Keratinocyte (primary cell): ENCODE data around the gene USP9X. TPM values are rescaled to one million over a fixed set of nuclear protein-coding genes. Genes with fewer than 3 reads are reported as not detected.

Experiments
- DNase-seq: peaks from one replicate; pipeline ENCODE4 v3.0.0-alpha.2; 2011; ENCODE audit warnings: low read depth, missing footprints, low spot score
- FAIRE-seq: peaks from 2 replicates; lab custom pipeline; 2011; peaks lifted over from hg19 to GRCh38; lab: Jason Lieb, UNC
- H2AFZ ChIP-seq: 2 replicates; pipeline ENCODE4 v1.6.0; 2012; ENCODE audit warnings: low read length, control low read depth, inconsistent platforms; ENCODE audit not compliant: control insufficient read depth
- H3K27ac ChIP-seq: 2 replicates; pipeline ENCODE4 v1.5.1; 2011; ENCODE audit warnings: low read length; ENCODE audit not compliant: control insufficient read depth, insufficient read depth
- H3K27me3 ChIP-seq: 3 replicates; pipeline ENCODE4 v1.6.0; 2011; ENCODE audit warnings: low read length; ENCODE audit not compliant: control insufficient read depth, insufficient read depth; ENCODE audit errors: extremely low read depth
- H3K36me3 ChIP-seq, 2 experiments: 2 replicates in 1 of 2; 3 replicates in 1 of 2; pipeline ENCODE4 v1.5.1; 2011; ENCODE audit warnings: low read length in 2 of 2, mild to moderate bottlenecking in 1 of 2; ENCODE audit not compliant: control insufficient read depth in 2 of 2, insufficient read depth in 2 of 2; ENCODE audit errors: extremely low read depth in 1 of 2
- H3K4me1 ChIP-seq: 3 replicates; pipeline ENCODE4 v1.5.1; 2011; ENCODE audit warnings: low read length; ENCODE audit not compliant: control insufficient read depth, insufficient read depth; ENCODE audit errors: extremely low read depth
- H3K4me2 ChIP-seq: 3 replicates; pipeline ENCODE4 v1.6.0; 2011; ENCODE audit warnings: low read depth, low read length; ENCODE audit not compliant: control insufficient read depth, insufficient read depth; ENCODE audit errors: extremely low read depth
- H3K4me3 ChIP-seq, 3 experiments: fragments of 200-600 bp in 1 of 3; sonication (generic) in 1 of 3; 2 replicates in 2 of 3; 3 replicates in 1 of 3; pipeline ENCODE4 v1.5.1; 2011 to 2016; ENCODE audit warnings: low read length in 3 of 3, mild to moderate bottlenecking in 3 of 3, control low read depth in 2 of 3, inconsistent platforms in 1 of 3, low read depth in 1 of 3, mixed read lengths in 1 of 3, mixed run types in 1 of 3, moderate library complexity in 1 of 3; ENCODE audit not compliant: control insufficient read depth in 2 of 3, insufficient read depth in 2 of 3; ENCODE audit errors: extremely low read depth in 1 of 3
- H3K79me2 ChIP-seq: 2 replicates; pipeline ENCODE4 v1.6.0; 2012; ENCODE audit warnings: low read length; ENCODE audit not compliant: control insufficient read depth, insufficient read depth
- H3K9ac ChIP-seq: 3 replicates; pipeline ENCODE4 v1.6.0; 2011; ENCODE audit warnings: low read length; ENCODE audit not compliant: control insufficient read depth, insufficient read depth; ENCODE audit errors: extremely low read depth
- H3K9me1 ChIP-seq: 3 replicates; pipeline ENCODE4 v1.6.0; 2011; ENCODE audit warnings: low read length; ENCODE audit not compliant: control insufficient read depth, insufficient read depth; ENCODE audit errors: extremely low read depth
- H3K9me3 ChIP-seq: 2 replicates; pipeline ENCODE4 v1.5.1; 2012; ENCODE audit warnings: low read depth, low read length; ENCODE audit not compliant: control insufficient read depth
- H4K20me1 ChIP-seq: 3 replicates; pipeline ENCODE4 v1.6.0; 2011; ENCODE audit warnings: low read length; ENCODE audit not compliant: control insufficient read depth, insufficient read depth; ENCODE audit errors: extremely low read depth
- EZH2 ChIP-seq: IDR thresholded peaks from one replicate; pipeline ENCODE4 v1.6.1; 2012; ENCODE audit warnings: inconsistent platforms, mild to moderate bottlenecking, low read length, moderate library complexity
- dilution Hi-C: fragments of 300-500 bp; cut with MboI; formaldehyde crosslinking; loops from one replicate; pipeline ENCODE4 v1.7.0; 2020; ENCODE audit warnings: low sequenced_read_pairs; ENCODE audit not compliant: extremely low pct_ligation_motif_present
- polyA plus RNA-seq, 5 experiments: library from polyadenylated mRNA; depleted of rRNA in 3 of 5; stranded (reverse) in 3 of 5; stranded (forward) in 1 of 5; unstranded in 1 of 5; fragments of >200 nt; gene quantifications; 1 replicate in 1 of 5; 2 replicates in 3 of 5; 3 replicates in 1 of 5; pipeline versions ENCODE4 v1.2.1 to v1.2.3, GENCODE V29; 2011 to 2012; ENCODE audit warnings: missing spikeins in 2 of 5, low read depth in 1 of 5, low replicate concordance in 1 of 5
- TF ChIP-seq, protein P1 (sequence below), 3 experiments: IDR thresholded peaks in 1 of 3; conservative IDR thresholded peaks in 1 of 3; optimal IDR thresholded peaks in 1 of 3; 2 replicates in 2 of 3; 3 replicates in 1 of 3; pipeline versions ENCODE3 to v1.5.1; 2011; ENCODE audit warnings: low read length in 3 of 3, mild to moderate bottlenecking in 3 of 3, moderate library complexity in 2 of 3, control low read depth in 1 of 3, inconsistent platforms in 1 of 3; ENCODE audit not compliant: insufficient read depth in 2 of 3; ENCODE audit errors: extremely low read depth in 1 of 3

The USP9X gene
- polyA plus RNA-seq, 1 donor (not counting 4 experiments of a cell fraction or from before 2014, with no cell fraction given): 44.8 TPM

DNA sequence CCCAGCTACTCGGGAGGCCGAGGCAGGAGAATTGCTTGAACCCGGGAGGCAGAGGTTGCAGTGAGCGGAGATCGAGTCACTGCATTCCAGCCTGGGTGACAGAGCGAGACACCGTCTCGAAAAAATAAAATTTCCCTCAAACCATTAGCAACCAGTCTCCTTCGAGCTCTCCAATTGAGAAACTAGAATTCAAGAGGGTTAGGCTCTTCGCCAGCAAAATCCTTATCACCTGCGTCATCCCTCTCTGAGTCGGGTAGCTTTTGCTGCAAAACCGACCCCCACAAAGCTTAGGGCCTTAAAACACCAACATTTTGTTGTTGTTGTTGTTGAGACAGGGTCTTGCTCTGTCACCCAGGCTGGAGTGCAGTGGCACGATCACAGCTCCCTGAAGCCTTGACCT is 173.6 kb downstream of the USP9X start:
- Histone ChIP-seq H3K27ac (no peak overlapping the region), H4K20me1 (no peaks in the 10 kb centered on the region), H3K9me3 (peaks cover 2% of the 10 kb centered on the region), H3K79me2 (no peaks in the 10 kb centered on the region), H3K9ac (no peak overlapping the region), H3K4me2 (no peak overlapping the region), H3K4me3 (no peak overlapping the region), H3K4me1 (no peaks in the 10 kb centered on the region), H3K36me3 (no peaks in the 10 kb centered on the region), H2AFZ (no peak overlapping the region), H3K27me3 (no peaks in the 10 kb centered on the region), H3K9me1 (no peaks in the 10 kb centered on the region)
- DNase-seq: no peak
- no peak for FAIRE-seq
- dilution Hi-C loops: no loop called here
- no peak for TF ChIP-seq EZH2
- TF ChIP-seq, protein P1, sequence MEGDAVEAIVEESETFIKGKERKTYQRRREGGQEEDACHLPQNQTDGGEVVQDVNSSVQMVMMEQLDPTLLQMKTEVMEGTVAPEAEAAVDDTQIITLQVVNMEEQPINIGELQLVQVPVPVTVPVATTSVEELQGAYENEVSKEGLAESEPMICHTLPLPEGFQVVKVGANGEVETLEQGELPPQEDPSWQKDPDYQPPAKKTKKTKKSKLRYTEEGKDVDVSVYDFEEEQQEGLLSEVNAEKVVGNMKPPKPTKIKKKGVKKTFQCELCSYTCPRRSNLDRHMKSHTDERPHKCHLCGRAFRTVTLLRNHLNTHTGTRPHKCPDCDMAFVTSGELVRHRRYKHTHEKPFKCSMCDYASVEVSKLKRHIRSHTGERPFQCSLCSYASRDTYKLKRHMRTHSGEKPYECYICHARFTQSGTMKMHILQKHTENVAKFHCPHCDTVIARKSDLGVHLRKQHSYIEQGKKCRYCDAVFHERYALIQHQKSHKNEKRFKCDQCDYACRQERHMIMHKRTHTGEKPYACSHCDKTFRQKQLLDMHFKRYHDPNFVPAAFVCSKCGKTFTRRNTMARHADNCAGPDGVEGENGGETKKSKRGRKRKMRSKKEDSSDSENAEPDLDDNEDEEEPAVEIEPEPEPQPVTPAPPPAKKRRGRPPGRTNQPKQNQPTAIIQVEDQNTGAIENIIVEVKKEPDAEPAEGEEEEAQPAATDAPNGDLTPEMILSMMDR (optimal IDR thresholded peaks at IDR 0.05 in 1 of 3, IDR thresholded peaks at IDR 0.05 in 1 of 3, conservative IDR thresholded peaks at IDR 0.05 in 1 of 3; ENCODE audit: extremely low read depth in 1 of 3, insufficient read depth in 2 of 3, low read length in 3 of 3): no peak

DNA sequence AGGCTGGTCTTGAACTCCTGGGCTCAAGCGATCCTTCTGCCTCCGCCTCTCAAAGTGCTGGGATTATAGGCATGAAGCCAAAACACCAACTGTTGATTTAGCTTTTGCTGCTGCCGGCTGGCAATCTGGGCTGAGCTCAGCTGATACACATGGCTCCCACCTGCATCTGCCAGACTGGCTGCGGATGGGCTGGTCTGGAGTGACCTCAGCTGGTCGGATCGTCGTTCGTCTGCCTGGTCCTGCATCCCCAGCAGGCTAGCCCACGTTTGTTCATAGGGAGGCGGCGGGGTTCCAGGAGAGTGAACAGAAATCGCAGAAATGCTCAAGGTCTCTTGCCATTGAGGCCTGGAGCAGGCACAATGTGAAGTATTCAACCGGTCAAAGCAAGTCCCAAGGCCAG is 174.3 kb downstream of the USP9X start:
- Histone ChIP-seq H3K4me1 (no peaks in the 10 kb centered on the region), H3K27me3 (no peaks in the 10 kb centered on the region), H3K4me2 (no peak overlapping the region), H2AFZ (no peak overlapping the region), H4K20me1 (no peaks in the 10 kb centered on the region), H3K9me1 (no peaks in the 10 kb centered on the region), H3K27ac (no peak overlapping the region), H3K4me3 (no peak overlapping the region), H3K79me2 (no peaks in the 10 kb centered on the region), H3K36me3 (no peaks in the 10 kb centered on the region), H3K9ac (no peak overlapping the region), H3K9me3 (peaks cover 2% of the 10 kb centered on the region)
- DNase-seq (no peak), FAIRE-seq (no peak)
- dilution Hi-C loops: no loop called here
- TF ChIP-seq, protein P1 (optimal IDR thresholded peaks at IDR 0.05 in 1 of 3, IDR thresholded peaks at IDR 0.05 in 1 of 3, conservative IDR thresholded peaks at IDR 0.05 in 1 of 3; ENCODE audit: extremely low read depth in 1 of 3, insufficient read depth in 2 of 3, low read length in 3 of 3): no peak
- no peak for TF ChIP-seq EZH2
